Stimulated activated CD8-positive, alpha-beta memory T cell treated with anti-CD3 and anti-CD28 coated beads, Interleukin-7, amount 100 ng/mL, for 1 hour (primary cell): ENCODE measurements around the gene HYDIN.
"Not testable (repeated sequence)": the region's sequence is repeated elsewhere in the genome, so short reads cannot be mapped to it uniquely, and the experiment has no call there.

Experiments
- DNase-seq, 2 donors: peaks; one replicate each; pipeline ENCODE4 v3.0.0-alpha.2; 2020; ENCODE audit warnings: low read depth in 2 of 2

The HYDIN gene

DNA sequence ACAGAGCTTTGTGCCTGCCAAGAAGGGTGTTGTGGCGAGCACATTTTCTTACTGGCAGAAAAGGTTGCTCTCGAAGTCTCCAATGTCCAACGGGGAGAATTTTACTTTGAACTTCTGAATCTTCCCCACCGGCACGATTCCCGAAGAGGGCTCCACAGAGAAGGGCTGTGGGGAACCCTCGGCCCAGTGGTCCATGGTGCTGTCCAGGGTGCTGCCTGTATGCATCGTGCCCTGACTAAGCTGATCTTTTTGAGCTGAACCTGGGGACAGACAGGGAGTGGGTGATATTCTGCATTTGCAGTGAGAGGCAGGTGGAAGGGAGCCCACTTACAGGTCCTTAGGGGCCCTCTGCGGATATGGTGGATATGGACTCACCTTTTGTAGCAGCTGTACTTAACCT lies 368.5 kb downstream of the HYDIN start:
- DNase-seq = not testable (repeated sequence)

DNA sequence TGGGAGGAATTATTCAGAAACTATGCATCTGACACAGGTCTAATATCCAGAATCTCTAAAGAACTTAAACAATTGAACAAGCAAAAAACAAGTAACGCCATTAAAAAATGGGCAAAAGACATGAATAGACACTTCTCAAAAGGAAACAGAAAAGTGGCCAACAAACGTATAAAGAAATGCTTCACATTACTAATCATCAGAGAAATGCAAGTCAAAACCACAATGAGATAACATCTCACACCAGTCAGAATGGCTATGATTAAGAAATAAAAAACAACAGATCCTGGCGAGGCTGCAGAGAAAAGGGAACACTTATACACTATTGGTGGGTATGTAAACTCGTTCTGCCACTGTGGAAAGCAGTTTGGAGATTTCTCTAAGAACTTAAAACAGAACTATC lies 379.2 kb downstream of the HYDIN start:
- not testable (repeated sequence) for DNase-seq

- DNase-seq = not testable (repeated sequence)
Measured at GRCh38 chr16:70823498-70824118, 406.9 kb downstream of the HYDIN start.

DNA sequence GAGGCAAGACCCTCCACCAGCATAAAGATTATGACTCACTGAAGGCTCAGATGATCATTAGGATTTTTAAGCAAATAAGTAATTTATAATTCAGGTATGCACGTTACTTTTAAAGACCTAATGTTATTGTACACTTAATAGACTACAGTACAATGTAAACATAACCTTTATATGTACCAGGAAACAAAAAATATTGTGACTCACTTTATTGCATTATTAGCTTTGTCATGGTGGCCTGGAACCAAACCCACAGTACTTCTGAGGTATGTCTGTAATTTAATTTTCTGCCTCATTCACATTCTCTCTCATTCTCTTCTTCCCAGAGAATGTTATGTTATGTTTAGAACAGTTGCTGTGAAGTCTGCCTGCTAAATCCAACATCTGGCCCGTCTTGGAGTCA lies 407.8 kb downstream of the HYDIN start:
- not testable (repeated sequence) for DNase-seq

DNA sequence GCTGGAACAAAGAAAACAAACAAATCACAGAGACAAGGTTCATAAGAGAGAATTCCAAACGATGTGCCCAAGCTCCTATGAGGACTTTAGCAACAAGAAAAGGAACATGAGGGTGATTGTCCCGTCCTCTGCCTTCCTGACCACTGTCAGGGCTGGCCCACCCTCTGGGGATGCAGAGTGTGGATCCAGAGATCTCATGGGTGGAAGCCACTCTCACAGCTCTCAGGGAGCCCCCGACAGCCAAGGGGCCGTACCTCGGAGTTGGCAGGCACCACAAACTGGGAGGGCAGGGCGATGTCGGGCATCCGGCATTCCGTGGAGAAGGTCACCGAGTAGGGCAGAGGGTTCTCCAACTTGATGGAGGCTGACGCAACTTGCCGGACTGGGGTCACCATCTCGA lies 412.4 kb downstream of the HYDIN start:
- not testable (repeated sequence) for DNase-seq

- no peak for DNase-seq
Measured at GRCh38 chr16:70809392-70810060, 421.0 kb downstream of the HYDIN start.

DNA sequence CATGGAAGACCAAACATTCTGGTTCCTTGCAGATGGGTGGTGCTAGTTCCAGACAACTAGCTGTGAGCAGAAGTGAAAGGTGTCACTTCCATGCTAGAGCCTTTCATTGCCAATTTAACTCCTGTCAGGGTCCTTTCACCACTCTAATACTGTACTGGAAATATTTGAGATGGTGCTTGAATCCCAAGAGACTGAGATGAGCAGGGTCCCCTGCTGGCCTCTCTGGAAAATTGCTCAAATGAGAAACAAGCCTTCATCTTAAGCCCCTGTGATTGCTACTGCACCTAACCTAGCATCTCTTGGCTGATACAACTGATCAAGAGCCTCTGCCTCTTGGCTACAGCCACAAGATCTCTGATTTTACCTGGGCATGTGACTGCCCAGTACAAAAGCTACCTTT lies 422.2 kb downstream of the HYDIN start:
- DNase-seq = no peak

GRCh38 chr16:70805787-70806186 lies 424.7 kb downstream of the HYDIN start:
- DNase-seq = no peak

GRCh38 chr16:70805380-70805779 lies 425.1 kb downstream of the HYDIN start:
- DNase-seq = no peak

- no peak for DNase-seq
Measured at GRCh38 chr16:70804734-70805169, 425.8 kb downstream of the HYDIN start.

DNA sequence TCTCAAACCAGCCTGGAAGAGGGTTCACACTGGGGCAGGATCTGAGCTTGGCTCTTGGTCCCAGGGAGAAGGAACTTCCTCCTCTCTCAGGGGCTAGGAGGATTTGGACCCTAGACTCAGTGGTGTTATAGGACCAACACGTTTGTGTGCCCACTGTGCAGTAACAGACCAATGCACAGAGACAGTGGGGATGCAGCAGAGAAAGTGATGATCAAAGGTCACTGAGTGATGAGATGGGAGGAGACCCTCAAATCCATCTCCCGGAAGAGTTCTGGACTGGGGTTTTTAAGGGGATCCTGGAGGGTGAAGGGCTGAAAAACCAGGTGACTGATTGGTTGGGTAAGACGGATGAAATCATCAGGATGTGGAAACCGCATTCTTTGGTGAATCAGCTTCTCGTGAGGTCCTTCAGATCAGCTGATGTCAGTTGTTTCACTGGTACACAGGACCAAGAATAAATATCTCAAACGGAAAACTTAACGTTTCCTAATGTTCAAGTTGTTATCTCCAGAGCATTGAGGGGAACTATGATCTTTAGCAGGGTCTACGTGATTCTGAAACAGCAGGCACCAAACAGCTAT lies 426.3 kb downstream of the HYDIN start:
- no peak for DNase-seq

GRCh38 chr16:70803319-70803718 lies 427.2 kb downstream of the HYDIN start:
- DNase-seq = no peak

- DNase-seq = no peak
Measured at GRCh38 chr16:70801611-70802010, 428.9 kb downstream of the HYDIN start.

DNA sequence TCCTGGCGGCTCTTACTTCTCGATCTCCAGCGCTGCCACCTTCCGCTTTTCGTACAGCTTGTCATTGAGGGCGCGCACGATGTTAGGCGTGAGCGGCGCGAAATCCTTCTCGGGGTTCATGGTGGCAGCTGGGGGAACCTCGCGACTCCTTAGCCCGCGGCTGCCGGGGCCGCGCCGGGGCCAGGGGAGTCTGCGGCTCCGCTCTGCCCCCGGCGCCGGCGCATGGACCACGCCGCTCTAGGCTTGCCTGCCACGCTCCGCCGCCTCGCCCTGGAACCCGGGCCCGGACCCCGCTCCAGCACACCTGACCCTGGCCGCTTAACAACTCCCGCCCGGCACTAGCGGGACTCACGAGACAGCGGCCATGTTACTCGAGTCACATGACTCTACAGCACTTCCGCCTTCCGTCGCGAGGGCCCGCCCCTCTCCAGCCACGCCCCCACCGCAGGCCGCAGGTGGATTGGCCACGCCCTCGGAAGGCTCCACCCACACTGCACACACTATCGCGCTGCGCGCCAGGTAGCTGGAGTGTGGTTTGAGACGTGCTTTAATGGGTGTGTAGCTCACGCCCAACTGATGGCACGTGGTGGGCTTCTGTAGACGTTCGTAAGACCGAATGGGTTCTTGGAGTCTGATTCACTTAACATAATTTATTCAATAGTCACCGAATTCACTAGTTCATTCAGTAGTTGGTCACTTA lies 429.6 kb downstream of the HYDIN start, which contains the start of gene VAC14:
Gene VAC14, minus strand, starts transcription at position 378 of the 700 bp plus-strand sequence. Its CDS starts 258 bp downstream, at position 120.
- DNase-seq = peak; percentile 91 to 96

GRCh38 chr16:70800311-70800710 lies 430.2 kb downstream of the HYDIN start:
- no peak for DNase-seq

GRCh38 chr16:70796301-70796700 lies 434.2 kb downstream of the HYDIN start:
- no peak for DNase-seq

- DNase-seq = no peak
Measured at GRCh38 chr16:70795296-70795912, 435.1 kb downstream of the HYDIN start.

DNA sequence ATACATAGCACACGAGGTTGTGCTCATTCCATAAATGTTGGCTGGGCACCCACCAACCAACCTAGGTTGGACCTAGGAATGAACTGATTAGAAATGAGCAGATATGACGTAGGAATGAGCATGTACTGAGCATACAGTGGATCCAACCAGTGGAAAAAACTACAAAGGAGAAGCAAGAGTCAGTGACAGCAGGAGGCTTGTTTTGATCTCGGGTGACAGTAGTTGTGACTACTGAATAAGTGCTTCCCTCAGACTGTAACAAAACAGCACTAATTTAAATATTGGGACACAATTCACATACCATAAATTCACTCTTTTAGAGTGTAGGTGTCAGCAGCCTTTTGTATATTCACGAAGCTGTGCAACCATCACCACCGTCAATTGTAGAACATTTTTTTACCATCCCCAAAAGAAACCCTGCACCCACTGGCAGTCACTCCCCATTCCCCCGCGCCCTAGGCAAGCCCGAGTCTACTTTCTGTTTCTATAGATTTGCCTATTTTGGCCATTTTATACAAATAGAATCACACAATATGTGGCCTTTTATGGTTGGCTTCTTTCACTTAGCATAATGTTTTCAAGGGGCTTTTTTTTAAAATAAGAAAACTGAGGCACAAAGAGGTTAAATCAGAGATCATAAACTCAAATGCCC lies 436.5 kb downstream of the HYDIN start:
- DNase-seq = no peak

GRCh38 chr16:70790815-70791214 lies 439.7 kb downstream of the HYDIN start:
- no peak for DNase-seq

DNA sequence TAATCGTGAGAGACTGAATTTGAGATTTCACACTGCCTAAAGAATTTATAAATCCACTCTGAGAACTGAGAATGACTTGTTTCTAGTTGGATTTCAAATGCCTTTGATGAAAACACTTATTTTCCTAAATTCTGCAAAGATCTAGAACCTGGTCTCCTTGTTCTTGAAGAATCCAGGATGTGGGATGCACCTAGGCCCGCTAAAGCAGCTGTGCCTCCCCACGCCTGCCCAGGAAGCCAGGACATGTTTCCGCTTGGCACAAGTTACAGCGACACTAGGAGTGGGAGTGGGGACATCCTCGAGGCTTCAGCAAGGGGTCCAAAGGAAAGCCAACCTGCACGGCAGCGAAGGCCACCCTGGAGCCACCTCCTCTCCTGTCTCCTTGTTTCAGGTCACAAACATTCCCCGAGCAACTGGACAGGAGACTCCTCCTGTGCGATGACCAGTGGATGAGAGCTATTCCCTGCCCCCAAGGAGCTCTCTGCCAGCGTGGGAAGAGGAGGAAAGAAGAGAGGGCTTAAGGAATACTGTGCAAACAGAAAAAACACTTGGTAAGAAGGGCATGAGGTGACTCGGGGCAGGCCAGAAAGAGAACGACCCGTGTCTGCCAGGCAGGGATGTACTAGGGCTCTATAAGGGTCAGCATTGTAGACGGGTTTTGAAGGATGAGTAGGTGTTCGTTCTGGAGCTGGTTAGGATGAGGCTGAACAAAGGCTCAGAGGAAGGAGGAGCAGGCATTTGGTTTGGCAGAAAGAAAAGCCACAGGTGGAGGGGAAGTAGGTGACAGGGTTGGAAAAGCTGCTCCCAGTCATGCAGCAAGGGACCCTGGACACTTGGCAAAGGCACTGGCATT lies 440.7 kb downstream of the HYDIN start:
- no peak for DNase-seq
